Loucy (cell line): ENCODE results near the gene SNAPC2.

Source experiments
- H2AFZ ChIP-seq: fragments of 200-600 bp; sonication (generic); 2 replicates; pipeline ENCODE4 v1.6.0; 2016; ENCODE audit warnings: antibody characterized with exemption, mild to moderate bottlenecking, low read length, moderate library complexity
- H3F3A ChIP-seq: fragments of 200-600 bp; 2 replicates; pipeline ENCODE4 v1.6.0; 2016; ENCODE audit warnings: antibody characterized with exemption, low read depth, mild to moderate bottlenecking
- H3K27me3 ChIP-seq: fragments of 200-600 bp; sonication (generic); 2 replicates; pipeline ENCODE4 v1.6.1; 2014; ENCODE audit warnings: low read length, mild to moderate bottlenecking; ENCODE audit not compliant: insufficient read depth, poor library complexity, severe bottlenecking
- H3K36me3 ChIP-seq: fragments of 200-600 bp; sonication (generic); 2 replicates; pipeline ENCODE4 v1.6.1; 2016; ENCODE audit warnings: low read length; ENCODE audit not compliant: insufficient read depth
- H3K4me1 ChIP-seq: fragments of 200-600 bp; sonication (generic); 2 replicates; pipeline ENCODE4 v1.5.1; 2014; ENCODE audit warnings: low read length, mild to moderate bottlenecking; ENCODE audit not compliant: insufficient read depth, poor library complexity, severe bottlenecking
- H3K4me2 ChIP-seq: fragments of 200-600 bp; sonication (generic); 2 replicates; pipeline ENCODE4 v1.6.0; 2014; ENCODE audit warnings: antibody characterized with exemption, low read length, low read depth, mild to moderate bottlenecking; ENCODE audit not compliant: poor library complexity, severe bottlenecking
- H3K4me3 ChIP-seq: fragments of 200-600 bp; sonication (generic); 2 replicates; pipeline ENCODE4 v1.5.1; 2014; ENCODE audit warnings: low read length, mild to moderate bottlenecking, mixed read lengths; ENCODE audit not compliant: poor library complexity, severe bottlenecking
- H3K79me2 ChIP-seq: fragments of 200-600 bp; sonication (generic); 2 replicates; pipeline ENCODE4 v1.6.1; 2014; ENCODE audit warnings: low read length; ENCODE audit not compliant: insufficient read depth
- H3K9ac ChIP-seq: fragments of 200-600 bp; sonication (generic); 2 replicates; pipeline ENCODE4 v1.6.0; 2014; ENCODE audit warnings: mild to moderate bottlenecking, low read depth, low read length, moderate library complexity; ENCODE audit not compliant: poor library complexity, severe bottlenecking
- H3K9me2 ChIP-seq: fragments of 200-600 bp; sonication (generic); replicated peaks from 2 replicates; pipeline ENCODE4 v1.6.1; 2016; ENCODE audit warnings: low read depth, low read length, mixed read lengths
- H3K9me3 ChIP-seq: fragments of 200-600 bp; sonication (generic); 2 replicates; pipeline ENCODE4 v1.6.1; 2014; ENCODE audit warnings: mild to moderate bottlenecking, antibody characterized with exemption, low read length, low read depth; ENCODE audit not compliant: insufficient read depth
- H4K20me1 ChIP-seq: fragments of 200-600 bp; sonication (generic); 2 replicates; pipeline ENCODE4 v1.6.0; 2014; ENCODE audit warnings: antibody characterized with exemption, low read length, mild to moderate bottlenecking; ENCODE audit not compliant: insufficient read depth, poor library complexity, severe bottlenecking
- CTCF ChIP-seq: fragments of 200-600 bp; sonication (generic); conservative IDR thresholded peaks from 2 replicates; pipeline ENCODE4 v1.5.1; 2014; ENCODE audit warnings: mild to moderate bottlenecking, antibody characterized with exemption, low read length
- EZH2phosphoT487 ChIP-seq: fragments of 200-600 bp; IDR thresholded peaks from 2 replicates; pipeline ENCODE4 v1.6.1; 2018; ENCODE audit warnings: antibody characterized with exemption, mild to moderate bottlenecking, moderate library complexity, borderline replicate concordance

The SNAPC2 gene

GRCh38 chr19:7926021-7926726 lies 6.0 kb downstream of the SNAPC2 start, which contains the start of gene CTXN1:
CTXN1 (minus strand) TSS chr19:7926135; CDS start chr19:7925538, 597 bp downstream.
- Histone ChIP-seq H3K79me2 (no peaks in the 10 kb centered on the region), H3K27me3 (no peaks in the 10 kb centered on the region), H3F3A (no peaks in the 10 kb centered on the region), H3K4me3 (peak within 1 kb of the TSS; percentile 69), H3K9me3 (no peaks in the 10 kb centered on the region), H3K9me2 (no peaks in the 10 kb centered on the region), H2AFZ (peak within 1 kb of the TSS; percentile 87; the same call in 1 of the 2 replicates), H3K9ac (no peak within 1 kb of the TSS), H3K4me2 (peak within 1 kb of the TSS; percentile 72), H3K4me1 (peaks cover 8% of the 10 kb centered on the region), H4K20me1 (peaks cover 6% of the 10 kb centered on the region), H3K36me3 (no peaks in the 10 kb centered on the region)
- TF ChIP-seq EZH2phosphoT487 (no peak), CTCF (no peak)

GRCh38 chr19:7926727-7927604 lies 6.8 kb downstream of the SNAPC2 start:
- no peaks in the 10 kb centered on the region for H3F3A ChIP-seq
- no peak overlapping the region for H3K4me3 ChIP-seq
- TF ChIP-seq EZH2phosphoT487 (no peak), CTCF (no peak)
- H3K9me3 ChIP-seq = no peaks in the 10 kb centered on the region
- no peak overlapping the region for H3K9ac ChIP-seq
- H3K36me3 ChIP-seq = peaks cover 4% of the 10 kb centered on the region; the same call in 1 of the 2 replicates
- no peak overlapping the region for H2AFZ ChIP-seq
- H3K79me2 ChIP-seq = no peaks in the 10 kb centered on the region
- H4K20me1 ChIP-seq = peaks cover 2% of the 10 kb centered on the region
- no peaks in the 10 kb centered on the region for H3K9me2 ChIP-seq
- H3K4me2 ChIP-seq = peak overlapping the region; percentile 59
- peaks cover 3% of the 10 kb centered on the region for H3K4me1 ChIP-seq
- no peaks in the 10 kb centered on the region for H3K27me3 ChIP-seq

DNA sequence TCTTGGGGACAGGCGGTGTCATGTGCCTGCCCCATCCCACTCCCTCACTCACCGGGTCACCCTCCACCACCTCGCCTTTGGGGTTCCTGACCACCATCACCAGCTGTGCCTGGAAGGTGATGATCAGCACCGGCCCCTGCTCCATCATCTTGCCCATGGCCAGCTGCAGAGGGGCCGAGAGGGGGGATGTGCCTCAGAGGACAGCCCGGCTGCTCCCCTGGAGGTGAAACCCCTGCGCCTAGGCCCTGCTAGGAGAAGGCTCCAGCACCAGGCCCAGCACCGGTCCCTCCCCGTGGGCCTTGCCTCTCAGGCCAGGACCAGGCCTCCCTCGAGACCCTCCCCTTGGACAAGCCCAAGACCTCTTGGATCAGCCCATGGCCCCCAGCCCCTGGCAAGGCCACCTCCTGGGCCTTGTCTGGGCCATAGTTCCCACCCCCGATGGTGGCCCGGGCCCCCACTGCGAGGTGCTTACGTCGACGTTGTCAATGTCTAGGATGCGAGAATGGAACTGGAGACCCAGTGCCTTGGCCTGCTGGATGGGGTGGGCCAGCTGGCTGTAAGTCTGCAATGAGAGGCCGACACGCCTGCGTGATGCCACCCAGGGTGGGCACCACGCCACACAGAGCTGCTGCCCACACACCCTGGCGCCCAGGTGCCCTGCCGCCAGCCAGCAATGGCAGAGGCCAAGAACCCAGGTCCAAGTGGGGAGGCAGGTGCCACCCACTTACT lies 7.6 kb downstream of the SNAPC2 start:
- no peak overlapping the region for H3K4me3 ChIP-seq
- no peaks in the 10 kb centered on the region for H3K79me2 ChIP-seq
- H4K20me1 ChIP-seq = peaks cover 2% of the 10 kb centered on the region
- H3K4me2 ChIP-seq = no peak overlapping the region
- no peak overlapping the region for H2AFZ ChIP-seq
- no peaks in the 10 kb centered on the region for H3K9me2 ChIP-seq
- H3K9ac ChIP-seq = no peak overlapping the region
- peaks cover 12% of the 10 kb centered on the region; the same call in 1 of the 2 replicates for H3K36me3 ChIP-seq
- no peaks in the 10 kb centered on the region for H3K27me3 ChIP-seq
- no peaks in the 10 kb centered on the region for H3K9me3 ChIP-seq
- no peaks in the 10 kb centered on the region for H3F3A ChIP-seq
- TF ChIP-seq CTCF = no peak
- no peak for TF ChIP-seq EZH2phosphoT487
- peaks cover 3% of the 10 kb centered on the region for H3K4me1 ChIP-seq
